ENCODE data around the gene FTO. TPM values are rescaled to one million over a fixed set of nuclear protein-coding genes. Genes with fewer than 3 reads are reported as not detected.

FTO gene
- total RNA-seq, 1 donor = 45.2 TPM

- H3K9me3 ChIP-seq (ENCODE audit: low read depth, low read length) = no peaks in the 10 kb centered on the region
- H3K4me3 ChIP-seq (ENCODE audit: low read length) = no peak overlapping the region
- H3K27me3 ChIP-seq (ENCODE audit: insufficient read depth, low read length) = no peaks in the 10 kb centered on the region
- H3K4me1 ChIP-seq (ENCODE audit: insufficient read depth, low read length) = no peaks in the 10 kb centered on the region
These were observed 412.2 kb downstream of the FTO start for GRCh38 chr16:54116124-54116655.

GRCh38 chr16:54118846-54119245 is 414.9 kb downstream of the FTO start:
- no peaks in the 10 kb centered on the region for H3K9me3 ChIP-seq (ENCODE audit: low read depth, low read length)
- H3K27me3 ChIP-seq (ENCODE audit: insufficient read depth, low read length) = no peaks in the 10 kb centered on the region
- H3K4me3 ChIP-seq (ENCODE audit: low read length) = no peak overlapping the region
- H3K4me1 ChIP-seq (ENCODE audit: insufficient read depth, low read length) = no peaks in the 10 kb centered on the region

- H3K27me3 ChIP-seq (ENCODE audit: insufficient read depth, low read length) = no peaks in the 10 kb centered on the region
These were observed 417.0 kb downstream of the FTO start for GRCh38 chr16:54120846-54121480.

GRCh38 chr16:54121539-54122295 is 417.8 kb downstream of the FTO start:
- no peaks in the 10 kb centered on the region for H3K9me3 ChIP-seq (ENCODE audit: low read depth, low read length)

More at GRCh38 chr16:54120846-54121480, 417.0 kb downstream of the FTO start:
- no peaks in the 10 kb centered on the region for H3K9me3 ChIP-seq (ENCODE audit: low read depth, low read length)
- H3K4me1 ChIP-seq (ENCODE audit: insufficient read depth, low read length) = peaks cover 3% of the 10 kb centered on the region
- no peak overlapping the region for H3K4me3 ChIP-seq (ENCODE audit: low read length)

GRCh38 chr16:54123766-54124165 is 419.8 kb downstream of the FTO start:
- Histone ChIP-seq H3K4me3 (ENCODE audit: low read length) (no peak overlapping the region), H3K27me3 (ENCODE audit: insufficient read depth, low read length) (no peaks in the 10 kb centered on the region), H3K9me3 (ENCODE audit: low read depth, low read length) (no peaks in the 10 kb centered on the region), H3K4me1 (ENCODE audit: insufficient read depth, low read length) (peaks cover 3% of the 10 kb centered on the region)

More at GRCh38 chr16:54121539-54122295, 417.8 kb downstream of the FTO start:
- Histone ChIP-seq H3K27me3 (ENCODE audit: insufficient read depth, low read length) (no peaks in the 10 kb centered on the region), H3K4me1 (ENCODE audit: insufficient read depth, low read length) (peaks cover 3% of the 10 kb centered on the region), H3K4me3 (ENCODE audit: low read length) (no peak overlapping the region)

- no peaks in the 10 kb centered on the region for H3K27me3 ChIP-seq (ENCODE audit: insufficient read depth, low read length)
- H3K9me3 ChIP-seq (ENCODE audit: low read depth, low read length) = no peaks in the 10 kb centered on the region
- no peak overlapping the region for H3K4me3 ChIP-seq (ENCODE audit: low read length)
- peaks cover 3% of the 10 kb centered on the region for H3K4me1 ChIP-seq (ENCODE audit: insufficient read depth, low read length)
These were observed 422.0 kb downstream of the FTO start for GRCh38 chr16:54125751-54126655.

GRCh38 chr16:54126907-54127306 is 423.0 kb downstream of the FTO start:
- no peaks in the 10 kb centered on the region for H3K27me3 ChIP-seq (ENCODE audit: insufficient read depth, low read length)
- H3K9me3 ChIP-seq (ENCODE audit: low read depth, low read length) = no peaks in the 10 kb centered on the region
- H3K4me3 ChIP-seq (ENCODE audit: low read length) = no peak overlapping the region
- H3K4me1 ChIP-seq (ENCODE audit: insufficient read depth, low read length) = peaks cover 3% of the 10 kb centered on the region

- peaks cover 3% of the 10 kb centered on the region for H3K4me1 ChIP-seq (ENCODE audit: insufficient read depth, low read length)
- H3K27me3 ChIP-seq (ENCODE audit: insufficient read depth, low read length) = no peaks in the 10 kb centered on the region
- no peak overlapping the region for H3K4me3 ChIP-seq (ENCODE audit: low read length)
- no peaks in the 10 kb centered on the region for H3K9me3 ChIP-seq (ENCODE audit: low read depth, low read length)
These were observed 424.8 kb downstream of the FTO start for GRCh38 chr16:54128629-54129234.

- Histone ChIP-seq H3K27me3 (ENCODE audit: insufficient read depth, low read length) (no peaks in the 10 kb centered on the region), H3K4me1 (ENCODE audit: insufficient read depth, low read length) (peaks cover 1% of the 10 kb centered on the region), H3K9me3 (ENCODE audit: low read depth, low read length) (no peaks in the 10 kb centered on the region), H3K4me3 (ENCODE audit: low read length) (no peak overlapping the region)
These were observed 425.9 kb downstream of the FTO start for GRCh38 chr16:54129810-54130209.

GRCh38 chr16:54135361-54136275 is 431.7 kb downstream of the FTO start:
- H3K4me3 ChIP-seq (ENCODE audit: low read length) = no peak overlapping the region
- no peaks in the 10 kb centered on the region for H3K9me3 ChIP-seq (ENCODE audit: low read depth, low read length)
- no peaks in the 10 kb centered on the region for H3K4me1 ChIP-seq (ENCODE audit: insufficient read depth, low read length)
- no peaks in the 10 kb centered on the region for H3K27me3 ChIP-seq (ENCODE audit: insufficient read depth, low read length)

GRCh38 chr16:54136276-54136625 is 432.3 kb downstream of the FTO start:
- Histone ChIP-seq H3K27me3 (ENCODE audit: insufficient read depth, low read length) (no peaks in the 10 kb centered on the region), H3K4me3 (ENCODE audit: low read length) (no peak overlapping the region), H3K9me3 (ENCODE audit: low read depth, low read length) (no peaks in the 10 kb centered on the region), H3K4me1 (ENCODE audit: insufficient read depth, low read length) (no peaks in the 10 kb centered on the region)

GRCh38 chr16:54140057-54140787 is 436.3 kb downstream of the FTO start:
- H3K4me3 ChIP-seq (ENCODE audit: low read length) = no peak overlapping the region
- H3K27me3 ChIP-seq (ENCODE audit: insufficient read depth, low read length) = no peaks in the 10 kb centered on the region
- no peaks in the 10 kb centered on the region for H3K4me1 ChIP-seq (ENCODE audit: insufficient read depth, low read length)
- H3K9me3 ChIP-seq (ENCODE audit: low read depth, low read length) = no peaks in the 10 kb centered on the region

GRCh38 chr16:54140788-54141136 is 436.8 kb downstream of the FTO start:
- H3K27me3 ChIP-seq (ENCODE audit: insufficient read depth, low read length) = no peaks in the 10 kb centered on the region
- no peaks in the 10 kb centered on the region for H3K4me1 ChIP-seq (ENCODE audit: insufficient read depth, low read length)
- H3K4me3 ChIP-seq (ENCODE audit: low read length) = no peak overlapping the region
- H3K9me3 ChIP-seq (ENCODE audit: low read depth, low read length) = no peaks in the 10 kb centered on the region
